NCI-H226 (cell line): ENCODE measurements around the gene PLEKHA5.
"Not testable (repeated sequence)": the region's sequence is repeated elsewhere in the genome, so short reads cannot be mapped to it uniquely, and the experiment has no call there.

Source experiments
- DNase-seq: peaks from one replicate; pipeline ENCODE4 v3.0.0-alpha.2; 2015

PLEKHA5 gene

DNA sequence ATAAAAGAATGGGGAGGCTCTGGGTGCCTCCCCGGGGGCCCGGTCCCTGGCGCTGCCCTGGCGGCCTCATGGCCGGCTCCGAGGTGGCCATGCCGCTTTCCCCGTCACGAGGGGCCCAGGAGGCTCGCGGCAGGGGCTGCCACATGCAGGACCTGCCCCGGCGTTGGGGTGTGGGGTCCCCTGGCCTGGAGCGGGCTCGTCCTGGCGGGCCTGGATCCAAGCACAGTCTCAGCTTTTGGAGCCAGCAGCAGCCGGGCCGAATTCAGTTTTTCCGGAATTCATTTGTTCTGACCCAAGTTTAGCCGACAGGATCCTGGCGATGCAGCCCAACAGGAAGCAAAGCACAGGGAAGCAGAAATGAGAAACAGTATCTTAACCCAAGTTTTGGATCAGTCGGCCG is 283.3 kb downstream of the PLEKHA5 start:
- no peak for DNase-seq

DNA sequence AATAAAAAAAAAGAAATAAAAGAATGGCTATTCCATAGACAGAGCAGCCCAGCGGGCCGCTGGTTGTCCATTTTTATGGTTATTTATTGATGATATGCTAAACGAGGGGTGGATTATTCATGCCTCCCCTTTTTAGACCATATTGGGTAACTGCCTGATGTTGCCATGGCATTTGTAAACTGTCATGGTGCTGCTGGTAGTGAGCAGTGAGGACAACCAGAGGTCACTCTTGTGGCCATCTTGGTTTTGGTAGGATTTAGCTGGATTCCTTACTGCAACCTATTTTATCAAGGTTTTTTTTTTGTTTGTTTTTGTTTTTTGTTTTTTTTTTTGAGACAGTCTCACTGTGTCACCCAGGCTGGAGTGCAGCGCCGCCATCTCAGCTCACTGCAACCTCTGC is 284.0 kb downstream of the PLEKHA5 start:
- DNase-seq, result not testable (repeated sequence)

DNA sequence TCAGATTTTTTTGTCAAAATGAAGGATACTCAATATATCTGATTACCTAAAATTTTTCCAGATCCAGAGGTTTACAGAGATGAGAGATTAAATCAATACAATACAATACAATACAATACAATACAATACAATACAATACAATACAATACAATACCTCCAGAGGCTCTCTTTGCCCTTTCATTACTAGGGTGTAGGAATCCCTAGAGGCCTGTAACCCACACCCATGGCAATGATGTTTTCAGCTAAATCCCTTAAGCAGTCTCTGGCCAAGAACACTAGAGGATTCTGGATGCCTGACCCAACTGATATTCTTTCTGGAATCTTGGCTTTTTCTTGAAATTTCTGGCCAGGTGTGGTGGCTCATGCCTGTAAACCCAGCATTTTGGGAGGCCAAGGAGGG is 286.0 kb downstream of the PLEKHA5 start:
- no peak for DNase-seq

DNA sequence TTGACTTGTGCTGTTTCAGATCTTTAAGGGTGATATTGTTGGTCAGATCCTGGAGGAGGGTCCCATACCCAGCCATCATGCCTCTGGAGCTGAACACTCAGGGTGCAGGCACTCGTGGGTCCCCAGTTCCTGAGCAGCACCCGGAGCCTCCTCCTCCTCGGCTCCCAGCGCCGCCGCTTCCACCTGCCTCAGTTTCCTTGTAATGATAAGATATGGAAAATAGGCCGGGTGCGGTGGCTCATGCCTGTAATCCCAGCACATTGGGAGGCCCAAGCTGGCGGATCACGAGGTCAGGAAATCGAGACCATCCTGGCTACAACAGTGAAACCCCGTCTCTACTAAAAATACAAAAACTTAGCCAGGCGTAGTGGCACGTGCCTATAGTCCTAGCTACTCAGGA is 289.6 kb downstream of the PLEKHA5 start:
- no peak for DNase-seq

DNA sequence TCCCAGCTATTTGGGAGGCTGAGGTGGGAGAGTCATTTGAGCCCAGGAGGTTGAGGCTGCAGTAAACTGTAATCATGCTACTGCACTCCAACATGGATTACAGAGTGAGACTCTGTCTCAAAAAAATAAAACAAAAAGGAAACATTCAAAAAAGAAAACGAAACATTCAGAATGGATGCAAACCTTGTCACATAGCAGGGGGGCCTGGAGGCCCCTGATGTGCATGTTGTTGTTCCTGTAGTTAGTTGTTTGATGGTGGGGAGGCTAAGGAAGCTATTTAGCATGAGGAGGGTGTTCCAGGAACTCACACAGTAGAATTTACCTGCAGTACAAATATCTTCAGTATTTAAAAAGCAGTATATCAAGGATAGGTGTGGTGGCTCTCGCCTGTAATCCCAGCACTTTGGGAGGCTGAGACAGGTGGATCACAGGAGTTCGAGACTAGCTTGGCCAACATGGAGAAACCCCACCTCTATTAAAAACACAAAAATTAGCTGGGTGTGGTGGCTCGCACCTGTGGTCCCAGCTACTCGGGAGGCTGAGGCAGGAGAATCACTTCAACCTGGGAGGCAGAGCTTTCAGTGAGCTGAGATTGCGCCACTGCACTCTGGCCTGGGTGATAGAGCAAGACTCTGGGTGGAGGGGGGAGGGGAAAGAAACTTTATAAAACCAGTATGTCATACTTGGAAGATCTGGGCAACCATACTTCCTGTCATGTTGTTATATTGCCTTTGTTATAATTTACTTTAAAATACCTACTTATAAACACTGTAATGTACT is 292.2 kb downstream of the PLEKHA5 start:
- no peak for DNase-seq

DNA sequence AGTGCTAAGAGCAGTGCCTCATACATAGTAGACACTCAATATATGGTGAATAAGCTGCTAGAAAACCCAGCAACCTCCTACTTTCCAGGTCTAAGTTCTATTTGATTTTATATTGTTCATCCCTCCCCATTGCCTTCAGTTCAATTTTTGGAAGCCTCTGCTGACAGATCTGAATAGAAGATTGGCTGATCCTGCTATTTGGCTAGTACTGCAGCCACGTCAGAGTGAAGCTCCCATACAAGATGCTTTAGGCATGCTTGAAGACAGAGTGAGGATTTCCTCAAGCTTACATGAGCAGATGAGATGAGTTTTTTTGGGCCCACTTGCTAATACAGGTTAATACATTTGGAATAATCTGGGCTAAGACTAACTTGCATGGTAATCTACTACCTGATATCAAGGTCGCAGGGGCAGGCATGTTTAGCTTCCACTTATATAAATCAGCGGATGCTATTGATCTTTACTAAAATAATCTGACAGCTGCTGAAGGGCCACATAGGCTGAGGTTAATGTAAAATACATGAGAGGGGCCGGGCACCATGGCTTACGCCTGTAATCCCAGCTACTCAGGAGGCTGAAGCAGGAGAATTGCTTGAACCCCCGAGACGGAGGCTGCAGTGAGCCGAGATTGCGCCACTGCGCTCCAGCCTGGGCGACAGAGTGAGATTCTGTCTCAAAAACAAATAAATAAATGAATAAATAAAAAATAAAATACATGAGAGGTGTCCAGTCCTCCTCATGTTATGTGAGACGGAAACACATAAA is 293.8 kb downstream of the PLEKHA5 start:
- no peak for DNase-seq
